Renal pelvis (tissue), 4 donors: ENCODE data around the gene RGR. TPM values are rescaled to one million over a fixed set of nuclear protein-coding genes. Genes with fewer than 3 reads are reported as not detected.

ENCODE experiments used
- DNase-seq: peaks from one replicate; pipeline ENCODE4 v3.0.0-alpha.2; 2013
- polyA plus RNA-seq, 3 donors: library from polyadenylated mRNA; unstranded; fragments of 120-200 nt; gene quantifications; one replicate each; pipeline ENCODE4 v1.2.1, GENCODE V29; 2013; ENCODE audit not compliant: insufficient read length in 3 of 3

Gene RGR
- polyA plus RNA-seq, 3 donors = 0.10 TPM; not detected in 2

DNA sequence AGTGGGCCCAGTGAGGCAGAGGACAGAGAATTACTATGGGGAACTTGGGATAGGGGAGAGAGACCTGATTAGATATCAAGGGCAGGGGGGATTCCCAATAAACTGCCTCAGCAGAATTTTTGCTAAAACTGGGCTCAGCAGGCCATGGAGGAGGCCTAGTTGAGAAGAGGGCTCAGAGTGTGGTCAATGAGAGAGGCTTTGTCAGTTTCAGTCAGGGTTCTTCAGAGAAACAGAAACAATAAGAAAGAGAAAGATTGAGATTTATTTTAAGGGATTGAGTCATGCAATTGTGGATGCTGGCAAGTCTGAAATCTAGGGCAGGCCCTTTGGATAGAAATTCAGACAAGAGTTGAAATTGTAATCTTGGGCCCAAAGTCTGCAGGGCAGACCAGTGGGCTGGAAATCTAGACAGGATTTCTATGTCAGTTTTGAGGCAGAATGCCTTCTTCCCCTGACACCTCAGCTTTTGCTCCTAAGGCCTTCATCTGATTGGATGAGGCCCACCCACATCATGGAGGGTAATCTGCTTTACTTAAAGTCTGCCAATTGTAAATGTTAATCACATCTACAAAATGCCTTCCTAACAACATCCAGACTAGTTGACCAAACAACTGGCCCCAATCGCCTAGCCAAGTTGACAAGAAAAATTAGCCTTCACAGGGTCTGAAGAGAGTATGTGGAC lies 50.1 kb downstream of the RGR start:
- no peak for DNase-seq

DNA sequence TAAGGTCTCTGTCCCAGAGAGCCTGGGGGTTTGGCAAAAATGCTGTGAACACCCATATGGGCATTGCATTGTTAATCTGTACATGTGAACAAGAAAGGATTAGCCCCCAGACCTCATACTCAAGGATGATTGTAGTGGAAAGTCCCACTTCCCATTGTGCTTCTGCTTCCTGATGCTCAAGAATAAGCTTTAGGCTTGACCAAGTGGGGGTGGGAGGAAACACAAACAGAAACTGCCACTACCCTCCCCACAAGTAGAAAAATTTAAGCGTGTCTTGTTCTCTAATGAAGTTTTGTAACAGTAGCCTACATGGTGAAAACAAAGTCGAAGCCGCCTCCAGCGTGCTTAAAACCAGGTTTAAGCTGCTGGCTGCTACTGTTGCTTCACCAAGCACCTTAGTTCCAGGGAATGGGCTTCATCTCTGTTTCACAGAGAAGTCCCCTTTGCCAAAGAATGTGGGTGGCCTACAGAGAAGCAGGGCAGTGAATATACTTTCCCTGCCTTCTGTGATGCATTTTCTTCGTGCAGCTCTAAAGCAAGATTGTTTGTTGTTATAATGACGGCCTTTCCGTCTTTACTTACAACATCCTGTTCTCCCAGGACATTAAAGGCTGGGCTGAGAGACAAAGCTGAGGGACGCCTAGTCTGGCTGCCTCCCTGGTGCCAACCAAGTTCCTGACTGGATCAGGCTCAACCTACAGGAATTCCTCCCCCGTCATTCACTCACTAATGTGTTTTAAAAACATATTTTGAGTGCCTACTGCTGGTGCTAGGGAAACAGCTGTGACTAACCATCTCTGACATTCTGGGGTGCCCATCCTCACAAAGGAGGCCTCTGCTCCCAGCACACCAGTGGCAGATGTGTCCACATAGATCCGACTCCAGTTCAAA lies 51.5 kb downstream of the RGR start:
- no peak for DNase-seq

DNA sequence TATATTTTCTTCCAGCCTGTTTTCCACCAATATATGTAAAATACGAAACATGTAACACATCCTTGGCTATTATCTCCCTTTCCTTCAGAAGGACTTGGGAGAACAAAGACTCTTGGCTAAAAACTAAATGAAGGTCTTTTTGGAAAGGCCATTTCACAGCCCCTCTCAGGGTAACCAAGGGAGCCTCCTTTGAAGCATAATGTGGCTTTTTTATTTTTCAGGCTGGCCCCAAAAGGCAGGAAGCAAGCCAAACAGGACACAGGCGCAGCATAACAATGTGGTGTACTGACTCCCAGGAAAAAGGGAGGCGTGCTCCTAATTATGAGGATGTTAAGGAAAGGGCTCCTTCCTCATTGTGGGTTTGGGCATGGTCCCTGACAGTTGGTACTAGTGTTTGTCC lies 53.2 kb downstream of the RGR start:
- DNase-seq = no peak

DNA sequence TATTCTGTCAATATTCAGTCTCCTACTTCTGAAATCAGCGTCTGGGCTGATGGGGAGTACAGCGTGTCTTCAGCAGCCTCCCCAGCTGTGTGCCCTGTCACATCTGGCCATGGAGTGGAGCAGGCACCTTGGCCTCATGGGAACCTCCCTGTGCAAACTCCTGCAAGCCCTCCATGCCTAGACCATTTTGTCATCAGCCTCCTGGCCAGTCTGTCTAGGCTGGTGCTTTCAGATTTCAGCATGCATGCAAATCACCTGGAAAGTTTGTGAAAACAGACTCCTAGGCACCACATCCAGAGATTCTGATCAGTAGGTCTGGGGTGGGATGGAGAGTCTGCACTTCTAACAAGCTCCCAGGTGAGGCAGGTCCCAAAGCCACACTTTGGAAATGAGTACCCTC lies 57.4 kb downstream of the RGR start:
- DNase-seq = no peak

DNA sequence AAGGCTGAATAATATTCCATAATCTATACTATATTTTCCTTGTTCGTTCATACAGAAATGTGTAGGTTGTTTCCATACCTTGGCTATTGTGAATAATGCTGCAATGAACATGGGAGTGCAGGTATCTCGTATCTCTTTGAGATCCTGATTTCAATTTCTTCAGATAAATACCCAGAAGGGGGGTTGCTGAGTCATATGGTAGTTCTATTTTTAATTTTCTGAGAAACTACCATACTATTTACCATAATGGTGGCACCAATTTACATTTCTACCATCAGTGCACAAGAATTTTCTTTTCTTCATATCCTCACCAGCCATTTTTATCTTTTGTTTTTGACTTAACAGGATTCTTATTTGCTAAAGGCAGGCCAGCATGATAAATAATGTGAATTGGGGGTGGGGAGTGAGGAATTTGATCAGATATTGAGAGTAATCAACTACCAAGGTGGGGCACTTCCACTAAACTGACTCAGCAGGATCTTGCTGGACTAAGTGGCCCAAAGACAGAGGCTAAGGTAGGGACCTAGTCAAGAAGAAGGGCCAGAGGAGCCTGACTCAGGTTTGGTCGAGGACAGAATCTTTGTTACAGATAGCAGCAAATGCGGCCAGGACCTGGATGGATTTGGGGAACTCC lies 62.0 kb downstream of the RGR start:
- DNase-seq = no peak

DNA sequence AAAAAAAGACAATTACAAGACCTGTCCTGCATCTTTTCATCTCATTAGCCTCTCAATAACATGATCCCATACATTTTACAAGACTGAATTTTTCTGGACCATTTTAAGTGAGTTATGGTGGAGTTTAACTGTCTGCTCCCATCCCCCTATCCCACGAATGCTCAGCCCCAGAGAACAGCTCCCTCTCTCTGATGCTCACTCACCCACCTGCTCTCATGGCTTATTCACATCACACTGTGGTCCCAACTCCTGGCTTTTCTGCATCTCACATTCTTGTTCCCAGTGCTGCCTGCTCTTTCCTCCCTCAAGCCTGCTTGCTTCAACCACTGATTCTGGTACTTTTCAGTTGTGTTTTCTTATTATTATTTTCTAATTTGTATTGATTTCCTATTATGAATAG lies 63.2 kb downstream of the RGR start:
- no peak for DNase-seq

DNA sequence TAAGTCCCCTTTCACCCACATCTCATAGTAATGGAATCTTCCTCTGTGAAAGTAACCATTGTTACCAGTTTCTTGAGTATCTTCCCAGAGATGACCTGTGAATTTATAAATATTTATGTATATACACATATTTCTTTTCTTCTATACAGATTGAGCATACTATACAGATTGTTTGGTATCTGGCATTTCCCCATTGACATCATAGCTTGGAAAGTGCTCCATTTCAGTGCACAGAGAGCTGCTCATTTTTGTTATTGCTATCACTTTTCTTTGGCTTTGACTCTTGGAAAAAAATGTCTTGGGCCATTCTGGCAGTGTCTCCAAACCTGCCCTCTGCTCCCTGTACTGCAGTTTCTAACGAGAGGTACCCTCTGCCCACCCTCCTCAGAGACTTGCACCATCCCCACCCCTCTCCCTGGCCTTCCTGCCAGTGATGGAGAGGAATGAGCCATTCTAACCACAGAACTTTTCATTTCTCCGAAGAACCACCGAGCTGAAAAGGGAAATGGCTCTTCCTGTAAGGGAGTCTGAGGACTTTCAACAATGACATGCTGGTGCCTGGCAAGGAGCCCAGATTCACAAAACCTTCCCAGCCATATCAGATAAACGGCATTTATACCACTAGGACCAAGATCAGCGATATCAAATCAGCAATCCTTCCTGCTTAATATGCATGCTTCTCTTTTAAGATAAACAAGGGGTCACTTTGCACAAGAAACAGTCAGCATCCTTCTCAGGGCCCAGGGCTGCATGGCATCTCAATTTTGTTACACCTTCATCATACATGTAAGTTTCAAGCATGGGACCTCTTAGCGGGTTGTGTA lies 63.8 kb downstream of the RGR start:
- DNase-seq = peak; percentile 4

Other genes starting within 250 kb of the RGR start
- gene GHITM, start 105.5 kb upstream of the RGR start, polyA plus RNA-seq = 100 to 1,000 TPM; 161 to 165 (median 164) TPM
- gene GPR15LG, start 71.3 kb upstream of the RGR start, polyA plus RNA-seq = under 1 TPM; 0.43 to 0.97 (median 0.78) TPM
- gene CDHR1, start 50.5 kb upstream of the RGR start, polyA plus RNA-seq = 1 to 10 TPM in 2 of 3 donors, under 1 TPM in 1; 0.65 to 1.3 (median 1.2) TPM
- not detected for gene LRIT2, start 19.5 kb upstream of the RGR start, polyA plus RNA-seq
- gene LRIT1, start 3.5 kb upstream of the RGR start, polyA plus RNA-seq = not detected
- gene CCSER2, start 83.5 kb downstream of the RGR start, polyA plus RNA-seq = 10 to 100 TPM; 24.7 to 28.5 (median 24.8) TPM